ENCODE measurements around the gene KCNH3.

DNA sequence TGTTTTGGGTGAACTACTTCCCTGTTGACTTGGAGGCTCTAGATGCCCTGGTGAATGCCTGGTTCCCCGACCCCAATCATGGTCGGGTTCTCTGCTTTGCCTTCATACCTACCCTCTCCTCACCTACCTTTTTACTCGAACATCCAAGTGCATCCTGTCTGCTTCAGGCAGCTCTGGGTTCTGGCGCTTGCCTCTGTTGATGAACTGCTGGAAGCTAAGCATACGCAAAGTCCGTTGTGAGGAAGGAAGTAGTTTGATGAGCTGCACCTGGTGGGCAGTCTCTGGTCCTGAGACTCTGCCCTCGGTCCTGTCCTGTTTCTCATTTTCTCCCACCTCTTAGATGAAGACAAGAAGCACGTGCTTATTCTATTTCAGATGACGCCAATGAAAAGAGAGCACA is 13.6 kb downstream of the KCNH3 start:
- TF ChIP-seq, protein P1, sequence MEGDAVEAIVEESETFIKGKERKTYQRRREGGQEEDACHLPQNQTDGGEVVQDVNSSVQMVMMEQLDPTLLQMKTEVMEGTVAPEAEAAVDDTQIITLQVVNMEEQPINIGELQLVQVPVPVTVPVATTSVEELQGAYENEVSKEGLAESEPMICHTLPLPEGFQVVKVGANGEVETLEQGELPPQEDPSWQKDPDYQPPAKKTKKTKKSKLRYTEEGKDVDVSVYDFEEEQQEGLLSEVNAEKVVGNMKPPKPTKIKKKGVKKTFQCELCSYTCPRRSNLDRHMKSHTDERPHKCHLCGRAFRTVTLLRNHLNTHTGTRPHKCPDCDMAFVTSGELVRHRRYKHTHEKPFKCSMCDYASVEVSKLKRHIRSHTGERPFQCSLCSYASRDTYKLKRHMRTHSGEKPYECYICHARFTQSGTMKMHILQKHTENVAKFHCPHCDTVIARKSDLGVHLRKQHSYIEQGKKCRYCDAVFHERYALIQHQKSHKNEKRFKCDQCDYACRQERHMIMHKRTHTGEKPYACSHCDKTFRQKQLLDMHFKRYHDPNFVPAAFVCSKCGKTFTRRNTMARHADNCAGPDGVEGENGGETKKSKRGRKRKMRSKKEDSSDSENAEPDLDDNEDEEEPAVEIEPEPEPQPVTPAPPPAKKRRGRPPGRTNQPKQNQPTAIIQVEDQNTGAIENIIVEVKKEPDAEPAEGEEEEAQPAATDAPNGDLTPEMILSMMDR (conservative IDR thresholded peaks at IDR 0.05 in 1 of 2, IDR thresholded peaks at IDR 0.05 in 1 of 2; ENCODE audit: extremely low read depth in 1 of 2, insufficient read depth in 1 of 2, low read depth in 1 of 2, low read length in 2 of 2) = no peak
- no peak for TF ChIP-seq EZH2 (IDR thresholded peaks at IDR 0.05; ENCODE audit: borderline replicate concordance, low read length)
